ENCODE data around the gene LTBP1.

DNA sequence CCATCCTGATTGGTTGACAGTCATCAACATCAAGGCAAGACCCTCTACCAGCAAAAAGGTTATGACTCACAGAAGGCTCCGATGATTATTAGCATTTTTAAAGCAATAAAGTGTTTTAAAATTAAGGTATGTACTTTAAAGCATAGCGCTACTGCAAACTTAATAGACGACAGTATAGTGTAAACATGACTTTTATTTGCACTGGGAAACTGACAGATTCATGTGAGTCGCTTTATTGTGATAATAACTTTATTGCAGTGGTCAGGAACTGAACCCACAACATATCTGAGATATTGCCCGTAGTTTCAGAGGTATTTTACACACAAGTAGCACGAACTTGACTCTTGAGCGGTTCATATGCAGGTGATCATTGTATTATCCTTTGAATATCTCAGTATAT lies 249.1 kb downstream of the LTBP1 start:
- TF ChIP-seq, protein P1, sequence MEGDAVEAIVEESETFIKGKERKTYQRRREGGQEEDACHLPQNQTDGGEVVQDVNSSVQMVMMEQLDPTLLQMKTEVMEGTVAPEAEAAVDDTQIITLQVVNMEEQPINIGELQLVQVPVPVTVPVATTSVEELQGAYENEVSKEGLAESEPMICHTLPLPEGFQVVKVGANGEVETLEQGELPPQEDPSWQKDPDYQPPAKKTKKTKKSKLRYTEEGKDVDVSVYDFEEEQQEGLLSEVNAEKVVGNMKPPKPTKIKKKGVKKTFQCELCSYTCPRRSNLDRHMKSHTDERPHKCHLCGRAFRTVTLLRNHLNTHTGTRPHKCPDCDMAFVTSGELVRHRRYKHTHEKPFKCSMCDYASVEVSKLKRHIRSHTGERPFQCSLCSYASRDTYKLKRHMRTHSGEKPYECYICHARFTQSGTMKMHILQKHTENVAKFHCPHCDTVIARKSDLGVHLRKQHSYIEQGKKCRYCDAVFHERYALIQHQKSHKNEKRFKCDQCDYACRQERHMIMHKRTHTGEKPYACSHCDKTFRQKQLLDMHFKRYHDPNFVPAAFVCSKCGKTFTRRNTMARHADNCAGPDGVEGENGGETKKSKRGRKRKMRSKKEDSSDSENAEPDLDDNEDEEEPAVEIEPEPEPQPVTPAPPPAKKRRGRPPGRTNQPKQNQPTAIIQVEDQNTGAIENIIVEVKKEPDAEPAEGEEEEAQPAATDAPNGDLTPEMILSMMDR (IDR thresholded peaks at IDR 0.05; ENCODE audit: low read depth, low read length, poor library complexity, severe bottlenecking): no peak
- TF ChIP-seq EZH2phosphoT487 (IDR thresholded peaks at IDR 0.05; ENCODE audit: borderline replicate concordance, low read length): no peak

Data from DOHH2 (cell line).